Keratinocyte (primary cell): ENCODE measurements around the gene MAPKBP1.

Experiments used
- CTCF ChIP-seq, 3 experiments: IDR thresholded peaks in 1 of 3; conservative IDR thresholded peaks in 1 of 3; optimal IDR thresholded peaks in 1 of 3; 2 replicates in 2 of 3; 3 replicates in 1 of 3; pipeline versions ENCODE3 to v1.5.1; 2011; ENCODE audit warnings: low read length in 3 of 3, mild to moderate bottlenecking in 3 of 3, moderate library complexity in 2 of 3, control low read depth in 1 of 3, inconsistent platforms in 1 of 3; ENCODE audit not compliant: insufficient read depth in 2 of 3; ENCODE audit errors: extremely low read depth in 1 of 3
- EZH2 ChIP-seq: IDR thresholded peaks from one replicate; pipeline ENCODE4 v1.6.1; 2012; ENCODE audit warnings: inconsistent platforms, mild to moderate bottlenecking, low read length, moderate library complexity

- no peak for TF ChIP-seq CTCF (optimal IDR thresholded peaks at IDR 0.05 in 1 of 3, IDR thresholded peaks at IDR 0.05 in 1 of 3, conservative IDR thresholded peaks at IDR 0.05 in 1 of 3; ENCODE audit: extremely low read depth in 1 of 3, insufficient read depth in 2 of 3, low read length in 3 of 3)
- no peak for TF ChIP-seq EZH2
These were observed 38.6 kb downstream of the MAPKBP1 start for GRCh38 chr15:41812820-41813375.
